Posterior vena cava (tissue), 2 donors: Measurements from ENCODE around the gene NEDD1. TPM values are rescaled to one million over a fixed set of nuclear protein-coding genes. Genes with fewer than 3 reads are reported as not detected.

Source experiments
- DNase-seq: peaks from one replicate; pipeline ENCODE4 v3.0.0-alpha.2; 2020; ENCODE audit warnings: low spot score
- intact Hi-C, 2 donors: fragments of 100-400 bp; cut with DNase I; formaldehyde crosslinking; loops; one replicate each; pipeline versions ENCODE4 v1.14.1 to v1.14.2; 2022 to 2023
- total RNA-seq, 2 donors: library from RNA; stranded (reverse); fragmentation: NEBNext Ultra II Directional; extraction: Animal tissue kit (Norgen Biotek cat#: 25700); gene quantifications; one replicate each; pipeline ENCODE4 v1.2.1, GENCODE V29; 2021
- donor health status: DM: yes; HTN: yes; CAD: no.
- donor health status: DM: yes; HTN: yes; CAD: no.

NEDD1 gene
- total RNA-seq, 2 donors from 2014 or later = 11.8 to 16.7 TPM

GRCh38 chr12:96890331-96890730 lies 16.7 kb upstream of the NEDD1 start:
- no peak for DNase-seq
- intact Hi-C loops = no loop called here

- no peak for DNase-seq
Measured at GRCh38 chr12:96892104-96892503, 15.0 kb upstream of the NEDD1 start.

GRCh38 chr12:96897421-96897820 lies 9.6 kb upstream of the NEDD1 start:
- intact Hi-C loops = no loop called here
- DNase-seq = no peak

More at GRCh38 chr12:96892104-96892503, 15.0 kb upstream of the NEDD1 start:
- intact Hi-C loops = no loop called here

- intact Hi-C loops = no loop called here
- no peak for DNase-seq
Measured at GRCh38 chr12:96901175-96901574, 5.9 kb upstream of the NEDD1 start.

DNA sequence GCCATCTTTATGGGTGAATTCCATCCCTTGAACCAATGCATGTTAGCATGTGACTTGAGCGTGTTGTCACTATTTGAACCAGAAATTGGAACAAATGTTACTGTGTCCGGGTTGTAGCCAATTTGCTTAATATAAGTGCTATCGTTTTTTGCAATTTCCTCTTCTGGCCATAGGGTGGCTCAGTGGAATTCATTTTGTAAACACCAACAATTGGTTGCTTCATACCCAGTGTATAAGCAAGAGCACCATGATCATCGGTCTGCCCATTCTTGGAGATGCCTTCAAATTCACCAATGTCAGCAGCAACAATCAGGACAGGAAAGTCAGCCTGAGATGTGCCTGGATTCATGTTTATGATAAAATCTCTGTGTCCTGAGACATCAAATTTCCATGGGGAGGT lies 5.0 kb upstream of the NEDD1 start:
- intact Hi-C loops = no loop called here
- DNase-seq = no peak

- intact Hi-C loops = no loop called here
- DNase-seq = no peak
Measured at GRCh38 chr12:96906498-96906848, 584 bp upstream of the NEDD1 start.

DNA sequence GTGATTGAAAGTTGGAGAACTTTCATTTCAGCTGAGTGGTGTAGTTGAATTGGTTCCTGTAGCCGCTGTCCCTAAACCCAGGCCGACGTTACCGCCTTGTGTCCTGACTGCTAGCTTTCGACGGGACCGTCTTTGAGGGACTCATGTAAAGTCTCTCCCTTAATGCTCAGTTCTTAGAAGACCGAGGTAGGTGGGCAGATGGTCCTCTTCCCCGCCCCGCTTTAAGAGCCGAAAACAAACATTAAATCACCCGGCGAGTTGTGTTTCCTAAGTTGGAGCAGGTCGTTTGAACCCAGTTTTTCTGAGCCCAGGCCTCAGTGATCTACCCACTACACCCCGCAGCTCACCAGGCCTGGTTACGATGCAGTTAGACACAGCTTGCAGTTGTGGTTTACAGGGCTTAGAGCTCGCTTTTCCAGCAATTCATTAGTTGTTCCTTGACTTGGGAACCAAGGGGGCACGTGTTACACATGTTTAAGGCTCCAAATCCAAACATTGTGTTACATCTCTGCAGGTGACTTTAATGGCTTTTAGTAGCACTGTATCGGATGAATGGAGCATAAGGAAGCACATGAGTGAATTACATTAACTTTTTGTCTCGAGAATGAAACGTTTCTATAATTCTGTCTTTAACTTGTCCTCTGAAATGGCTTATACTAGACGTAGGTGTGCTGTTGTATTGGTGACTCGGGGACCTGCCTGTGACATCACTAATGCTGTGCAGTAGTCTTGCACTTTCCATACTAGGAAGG lies 790 bp downstream of the NEDD1 start:
- DNase-seq = no peak
- intact Hi-C loops = no loop called here

DNA sequence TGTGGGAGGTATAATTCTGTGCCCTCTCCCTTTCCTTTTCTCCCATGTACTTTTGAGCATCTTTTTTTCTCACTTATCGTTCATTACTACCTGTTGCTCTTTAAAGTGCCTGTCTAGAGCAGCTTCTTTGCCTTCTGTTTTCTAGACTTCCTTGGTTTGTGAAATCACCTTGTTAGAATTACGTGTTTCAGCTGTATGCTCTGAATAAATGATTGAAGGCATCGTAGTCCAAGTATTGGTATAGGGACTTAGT lies 1.3 kb downstream of the NEDD1 start:
- no peak for DNase-seq
- intact Hi-C loops = no loop called here

DNA sequence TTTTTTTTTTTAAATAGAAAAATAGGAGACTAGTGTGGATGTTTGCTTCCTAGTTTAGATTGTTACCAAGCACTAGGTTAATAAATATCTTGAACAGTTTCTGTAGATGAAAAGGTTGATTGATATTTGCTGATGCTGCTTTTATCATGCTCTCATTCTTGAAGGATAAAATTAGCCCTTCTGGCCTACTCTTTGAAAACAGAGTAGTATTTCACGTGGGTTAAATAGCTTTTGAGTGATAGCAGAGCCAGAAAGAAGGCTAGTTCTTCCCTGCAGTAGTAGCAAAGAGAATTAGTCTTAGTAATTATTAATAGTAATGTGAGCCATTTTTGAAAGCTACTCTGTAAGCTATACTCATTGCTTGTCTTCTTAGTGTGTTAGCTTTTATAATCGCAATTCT lies 5.2 kb downstream of the NEDD1 start:
- intact Hi-C loops = no loop called here
- no peak for DNase-seq

GRCh38 chr12:96912943-96913342 lies 5.9 kb downstream of the NEDD1 start:
- no peak for DNase-seq
- intact Hi-C loops = no loop called here

- DNase-seq = no peak
- intact Hi-C loops = no loop called here
Measured at GRCh38 chr12:96919510-96920210, 12.6 kb downstream of the NEDD1 start.

DNA sequence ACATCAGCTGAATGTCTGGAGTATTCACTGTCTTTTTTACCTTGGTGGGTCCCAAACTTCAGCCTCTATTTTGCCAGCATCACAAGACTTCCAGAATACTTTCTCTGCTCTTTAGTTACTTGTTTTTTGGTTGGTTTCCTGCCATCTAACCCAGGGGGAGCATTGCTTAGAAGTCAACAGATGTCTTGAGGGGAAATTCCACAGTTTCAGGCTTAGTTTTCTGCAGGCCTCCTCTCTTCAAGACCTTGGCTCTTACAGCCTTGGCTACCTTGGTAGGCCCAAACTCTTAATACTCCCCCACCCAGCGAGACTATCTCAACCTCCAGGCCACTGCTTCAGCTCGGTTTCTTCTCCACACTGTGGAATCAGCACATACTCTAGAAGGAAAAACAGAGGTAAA lies 41.7 kb downstream of the NEDD1 start:
- intact Hi-C loops = no loop called here
- no peak for DNase-seq

- intact Hi-C loops = no loop called here
- DNase-seq = no peak
Measured at GRCh38 chr12:96979532-96979931, 72.5 kb downstream of the NEDD1 start.

- no peak for DNase-seq
- intact Hi-C loops = no loop called here
Measured at GRCh38 chr12:96980991-96981414, 73.9 kb downstream of the NEDD1 start.

GRCh38 chr12:96981911-96982310 lies 74.9 kb downstream of the NEDD1 start:
- no peak for DNase-seq
- intact Hi-C loops = no loop called here

DNA sequence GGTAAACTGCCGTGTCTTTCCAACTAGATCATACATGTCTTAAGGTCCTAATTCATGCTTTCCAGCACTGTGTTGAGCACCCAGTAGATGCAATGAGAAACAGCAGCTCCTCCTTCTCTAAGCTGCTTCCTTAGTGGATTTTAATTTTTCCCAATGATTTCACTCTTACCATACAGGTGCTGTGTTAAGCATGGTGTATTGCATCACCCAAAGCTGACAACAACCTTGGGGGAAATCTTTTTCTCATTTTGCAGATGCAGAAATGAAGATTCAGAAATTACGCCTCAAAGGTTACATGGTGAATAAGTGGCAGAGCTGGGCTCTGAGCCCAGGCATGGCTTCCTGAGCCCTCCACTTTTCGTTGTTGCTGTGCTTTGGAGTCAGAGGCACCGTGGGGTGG lies 75.6 kb downstream of the NEDD1 start:
- intact Hi-C loops = no loop called here
- no peak for DNase-seq

DNA sequence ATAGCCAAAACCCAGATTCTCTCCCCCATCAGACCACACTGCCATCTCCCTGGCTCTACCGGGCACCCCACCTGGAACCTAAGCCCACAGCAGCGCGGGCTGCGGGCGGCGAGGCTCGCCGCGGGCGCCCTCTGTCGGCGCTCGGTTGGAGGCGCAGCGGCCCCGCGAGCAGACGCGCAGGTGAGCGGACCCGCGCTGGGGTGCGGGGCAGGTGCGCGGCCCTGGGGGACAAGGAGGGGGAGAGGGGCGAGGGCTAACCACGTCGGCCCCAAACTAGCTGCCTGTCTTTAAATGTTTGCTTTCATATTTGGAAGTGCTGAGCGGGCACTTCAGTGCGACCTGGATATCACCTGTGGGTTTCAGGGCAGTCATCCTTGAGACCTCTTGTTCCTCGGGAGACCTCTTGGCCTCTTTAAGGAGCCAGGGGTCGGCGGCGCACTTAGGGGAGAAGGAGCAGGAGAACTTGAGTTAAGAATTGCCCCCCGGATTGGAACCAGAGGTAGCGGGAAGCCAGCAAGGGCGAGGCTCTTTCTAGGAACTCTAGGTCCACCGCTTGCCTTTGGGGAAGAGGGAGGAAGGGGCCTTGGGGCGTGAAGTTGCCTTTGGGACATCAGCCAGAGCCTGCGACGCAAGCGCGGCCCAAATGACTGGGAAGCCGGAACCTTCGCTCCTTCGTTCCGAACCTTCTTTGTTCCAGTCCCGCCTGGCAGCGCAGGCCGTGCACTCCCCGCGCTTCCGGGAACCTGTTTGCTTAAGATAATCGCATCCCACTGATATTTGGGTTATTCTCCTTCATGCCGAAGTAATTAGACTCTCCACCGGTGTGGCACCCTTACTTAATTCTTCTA lies 78.7 kb downstream of the NEDD1 start:
- no peak for DNase-seq
- intact Hi-C loops = no loop called here

DNA sequence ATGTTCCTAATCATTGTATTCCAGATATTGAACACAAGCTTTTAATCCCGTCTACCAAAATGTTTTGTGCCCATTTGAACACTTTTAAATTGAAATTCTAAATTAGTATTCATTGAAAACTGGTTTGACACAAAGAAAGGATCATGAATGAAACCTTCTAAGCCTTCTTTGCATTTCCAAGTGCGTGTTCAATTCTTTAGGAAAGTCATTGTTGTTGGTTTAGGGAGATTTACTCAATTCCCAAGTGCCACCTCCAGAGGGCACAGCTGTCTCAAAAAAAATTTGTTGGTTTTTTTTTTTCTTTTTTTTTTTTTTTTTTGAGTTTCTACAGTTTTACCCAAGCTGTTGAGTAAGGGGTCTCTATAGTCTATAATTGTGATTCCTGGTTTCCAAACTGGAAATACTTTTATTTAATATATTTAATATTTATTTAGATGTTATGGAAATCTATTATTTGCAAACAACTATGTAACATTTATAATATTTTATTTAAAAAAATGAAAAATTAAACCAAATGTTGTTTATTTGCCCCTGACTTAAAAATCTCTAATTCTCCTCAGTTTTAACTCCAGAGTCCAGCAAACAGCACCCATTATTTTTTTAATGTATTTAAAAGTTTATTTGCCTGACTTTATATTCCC lies 79.9 kb downstream of the NEDD1 start:
- intact Hi-C loops = no loop called here
- DNase-seq = no peak

GRCh38 chr12:96988919-96989318 lies 81.9 kb downstream of the NEDD1 start:
- intact Hi-C loops = no loop called here
- no peak for DNase-seq

DNA sequence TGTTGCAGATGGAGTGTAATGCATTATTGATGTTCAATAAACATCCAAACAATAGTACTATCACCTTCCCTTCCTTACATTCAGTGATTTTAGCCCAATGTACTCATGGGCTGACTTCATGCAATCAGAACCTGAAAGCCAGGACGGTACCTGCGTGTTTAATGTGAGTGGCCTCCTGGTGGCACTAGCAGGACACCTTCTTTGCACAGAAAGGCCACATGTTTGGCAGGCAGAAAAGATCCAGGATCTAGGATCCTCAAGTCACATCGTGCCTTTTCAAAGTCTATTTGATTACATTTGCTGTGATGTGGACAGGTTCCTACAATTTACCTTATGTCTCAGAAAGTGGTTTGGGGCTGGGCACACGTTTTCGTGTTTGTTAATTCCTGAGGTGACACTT lies 82.9 kb downstream of the NEDD1 start:
- intact Hi-C loops = no loop called here
- no peak for DNase-seq
